Spleen (tissue), 7 donors: ENCODE results near the gene GIT1.

Experiments
- CTCF ChIP-seq, 11 experiments: fragments of 200-600 bp in 7 of 11; fragments of 450-650 bp in 4 of 11; sonication (generic) in 4 of 11; IDR thresholded peaks in 8 of 11; conservative IDR thresholded peaks in 3 of 11; 1 replicate in 7 of 11; 2 replicates in 4 of 11; pipeline versions ENCODE4 v1.4.0 to v1.8.0; 2016 to 2021; ENCODE audit warnings: antibody characterized with exemption in 11 of 11, inconsistent platforms in 4 of 11, mild to moderate bottlenecking in 1 of 11
- POLR2A ChIP-seq, 3 donors: fragments of 450-650 bp; IDR thresholded peaks; one replicate each; pipeline ENCODE4 v1.5.1; 2017; ENCODE audit warnings: antibody characterized with exemption in 3 of 3, mild to moderate bottlenecking in 1 of 3
- POLR2AphosphoS5 ChIP-seq, 3 donors: sonication (generic); formaldehyde crosslinking; IDR thresholded peaks; one replicate each; pipeline ENCODE4 v1.5.1; 2017; ENCODE audit warnings: antibody characterized with exemption in 3 of 3
- donor health status: DM: no; HTN: no; CAD: no; lungs with moderate emphysema.
- donor health status: DM: no; HTN: no; CAD: no.
- donor health status: DM: no; HTN: no; CAD: no.

DNA sequence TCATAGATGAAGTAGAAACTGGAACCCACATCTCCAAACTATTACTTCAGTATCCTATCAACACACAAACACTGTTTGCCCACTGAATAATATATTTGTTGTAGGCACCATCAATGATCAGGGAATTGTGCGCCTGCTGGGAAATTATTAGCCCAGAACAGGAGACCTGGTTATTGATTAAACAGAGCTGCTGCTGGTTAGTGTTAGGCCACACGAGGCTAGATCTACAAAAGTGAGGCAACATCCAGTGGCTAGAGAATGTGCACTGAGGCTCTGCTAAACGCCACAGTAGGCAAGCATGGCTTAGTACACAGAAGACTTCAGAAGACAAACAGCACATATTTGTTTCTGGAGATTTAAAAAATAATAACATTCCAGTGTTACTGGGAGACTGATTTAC, 33.6 kb downstream of the GIT1 start:
- TF ChIP-seq CTCF (IDR thresholded peaks at IDR 0.05 in 8 of 11, conservative IDR thresholded peaks at IDR 0.05 in 3 of 11) (no peak), POLR2A (IDR thresholded peaks at IDR 0.05) (no peak), POLR2AphosphoS5 (IDR thresholded peaks at IDR 0.05) (no peak)
